ENCODE results near the gene INPPL1.

- no peak for TF ChIP-seq POLR2AphosphoS5 (IDR thresholded peaks at IDR 0.05; ENCODE audit: borderline replicate concordance, low read depth, low read length)
- no peak for TF ChIP-seq EZH2 (IDR thresholded peaks at IDR 0.05)
- TF ChIP-seq FOXP2 (optimal IDR thresholded peaks at IDR 0.05; ENCODE audit: control extremely low read depth, extremely low read length, insufficient read depth) = no peak
Measured at GRCh38 chr11:72179049-72179803, 45.3 kb upstream of the INPPL1 start.

All from SK-N-MC (cell line).